Measurements from ENCODE around the gene SLC38A9.

DNA sequence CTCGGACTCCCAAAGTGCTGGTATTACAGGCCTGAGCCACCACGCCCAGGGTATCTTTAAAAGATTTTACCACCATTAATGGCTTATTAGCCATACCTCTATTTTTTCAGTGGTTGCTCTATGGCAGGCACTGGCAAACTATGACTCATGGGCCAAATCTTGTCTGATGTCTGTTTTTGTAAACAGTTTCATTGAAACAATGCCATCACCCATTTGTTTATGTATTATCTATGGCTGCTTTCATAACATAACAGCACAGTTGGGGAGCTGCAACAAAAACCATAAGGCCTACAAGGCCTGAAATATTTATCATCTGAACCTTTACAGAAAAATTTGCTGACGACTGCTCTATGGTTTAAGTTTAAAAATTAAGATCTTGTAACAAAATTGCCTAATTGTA, 66.8 kb downstream of the SLC38A9 start:
- TF ChIP-seq EZH2 (IDR thresholded peaks at IDR 0.05; ENCODE audit: borderline replicate concordance, low read depth, low read length, severe bottlenecking), result no peak
- TF ChIP-seq, protein P1, sequence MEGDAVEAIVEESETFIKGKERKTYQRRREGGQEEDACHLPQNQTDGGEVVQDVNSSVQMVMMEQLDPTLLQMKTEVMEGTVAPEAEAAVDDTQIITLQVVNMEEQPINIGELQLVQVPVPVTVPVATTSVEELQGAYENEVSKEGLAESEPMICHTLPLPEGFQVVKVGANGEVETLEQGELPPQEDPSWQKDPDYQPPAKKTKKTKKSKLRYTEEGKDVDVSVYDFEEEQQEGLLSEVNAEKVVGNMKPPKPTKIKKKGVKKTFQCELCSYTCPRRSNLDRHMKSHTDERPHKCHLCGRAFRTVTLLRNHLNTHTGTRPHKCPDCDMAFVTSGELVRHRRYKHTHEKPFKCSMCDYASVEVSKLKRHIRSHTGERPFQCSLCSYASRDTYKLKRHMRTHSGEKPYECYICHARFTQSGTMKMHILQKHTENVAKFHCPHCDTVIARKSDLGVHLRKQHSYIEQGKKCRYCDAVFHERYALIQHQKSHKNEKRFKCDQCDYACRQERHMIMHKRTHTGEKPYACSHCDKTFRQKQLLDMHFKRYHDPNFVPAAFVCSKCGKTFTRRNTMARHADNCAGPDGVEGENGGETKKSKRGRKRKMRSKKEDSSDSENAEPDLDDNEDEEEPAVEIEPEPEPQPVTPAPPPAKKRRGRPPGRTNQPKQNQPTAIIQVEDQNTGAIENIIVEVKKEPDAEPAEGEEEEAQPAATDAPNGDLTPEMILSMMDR (IDR thresholded peaks at IDR 0.05; ENCODE audit: borderline replicate concordance, extremely low read depth, low read length, poor library complexity, severe bottlenecking), result no peak

Measured in DND-41 (cell line).